ENCODE results near the gene TK2. TPM values are rescaled to one million over a fixed set of nuclear protein-coding genes. Genes with fewer than 3 reads are reported as not detected.
A peak's percentile ranks its signal among the peaks of the same experiment; 100 is the strongest.

Gene TK2
- total and polyA plus RNA-seq, 7 donors, result 9.6 to 32.7 (median 17.6) TPM

- peak; percentile 53 for DNase-seq
- no peaks in the 10 kb centered on the region for H3K9me3 ChIP-seq
- no peaks in the 10 kb centered on the region for H3K36me3 ChIP-seq
- 51 to 65% methylated on average over 8 of the region's 8 CpGs for WGBS, 2 donors
- peaks cover 0 to 29% (median 0%) of the 10 kb centered on the region in 3 donors for H3K27me3 ChIP-seq
- TF ChIP-seq EP300 (IDR thresholded peaks at IDR 0.05), result no peak
- TF ChIP-seq POLR2AphosphoS5 (IDR thresholded peaks at IDR 0.05), result no peak
- no peak for TF ChIP-seq CTCF (IDR thresholded peaks at IDR 0.05)
- no peak for TF ChIP-seq POLR2A (IDR thresholded peaks at IDR 0.05)
- no peak overlapping the region for H3K4me3 ChIP-seq
- intact Hi-C loops (cut with DNase I), result no loop called here
- H3K4me1 ChIP-seq, result peaks cover 0 to 3% (median 0%) of the 10 kb centered on the region in 4 donors
- H3K27ac ChIP-seq, result no peak overlapping the region
Measured at GRCh38 chr16:66476328-66477027, 73.4 kb downstream of the TK2 start.

GRCh38 chr16:66475232-66475631 is 74.7 kb downstream of the TK2 start:
- Histone ChIP-seq H3K9me3 (no peaks in the 10 kb centered on the region), H3K36me3 (no peaks in the 10 kb centered on the region), H3K4me3 (no peak overlapping the region), H3K27ac (no peak overlapping the region), H3K27me3 (peaks cover 0 to 29% (median 0%) of the 10 kb centered on the region in 3 donors), H3K4me1 (peaks cover 0 to 3% (median 0%) of the 10 kb centered on the region in 4 donors)
- WGBS, 2 donors, result 67 to 88% methylated on average over 2 of the region's 2 CpGs
- intact Hi-C loops (cut with DNase I), result no loop called here
- DNase-seq, result peak; percentile 18
- TF ChIP-seq CTCF (IDR thresholded peaks at IDR 0.05) (no peak), POLR2AphosphoS5 (IDR thresholded peaks at IDR 0.05) (no peak), EP300 (IDR thresholded peaks at IDR 0.05) (no peak), POLR2A (IDR thresholded peaks at IDR 0.05) (no peak)

- H3K9me3 ChIP-seq, result no peaks in the 10 kb centered on the region
- no peak overlapping the region for H3K27ac ChIP-seq
- intact Hi-C loops (cut with DNase I), result no loop called here
- TF ChIP-seq POLR2A (IDR thresholded peaks at IDR 0.05), result no peak
- no peak for TF ChIP-seq EP300 (IDR thresholded peaks at IDR 0.05)
- TF ChIP-seq CTCF (IDR thresholded peaks at IDR 0.05), result no peak
- TF ChIP-seq POLR2AphosphoS5 (IDR thresholded peaks at IDR 0.05), result no peak
- peak; percentile 30 for DNase-seq
- no peaks in the 10 kb centered on the region for H3K36me3 ChIP-seq
- peaks cover 0 to 3% (median 0%) of the 10 kb centered on the region in 4 donors for H3K4me1 ChIP-seq
- peaks cover 0 to 29% (median 0%) of the 10 kb centered on the region in 3 donors for H3K27me3 ChIP-seq
- H3K4me3 ChIP-seq, result no peak overlapping the region
- WGBS, 2 donors, result 5 to 14% methylated on average over 4 of the region's 4 CpGs
Measured at GRCh38 chr16:66474750-66475199, 75.1 kb downstream of the TK2 start.

DNA sequence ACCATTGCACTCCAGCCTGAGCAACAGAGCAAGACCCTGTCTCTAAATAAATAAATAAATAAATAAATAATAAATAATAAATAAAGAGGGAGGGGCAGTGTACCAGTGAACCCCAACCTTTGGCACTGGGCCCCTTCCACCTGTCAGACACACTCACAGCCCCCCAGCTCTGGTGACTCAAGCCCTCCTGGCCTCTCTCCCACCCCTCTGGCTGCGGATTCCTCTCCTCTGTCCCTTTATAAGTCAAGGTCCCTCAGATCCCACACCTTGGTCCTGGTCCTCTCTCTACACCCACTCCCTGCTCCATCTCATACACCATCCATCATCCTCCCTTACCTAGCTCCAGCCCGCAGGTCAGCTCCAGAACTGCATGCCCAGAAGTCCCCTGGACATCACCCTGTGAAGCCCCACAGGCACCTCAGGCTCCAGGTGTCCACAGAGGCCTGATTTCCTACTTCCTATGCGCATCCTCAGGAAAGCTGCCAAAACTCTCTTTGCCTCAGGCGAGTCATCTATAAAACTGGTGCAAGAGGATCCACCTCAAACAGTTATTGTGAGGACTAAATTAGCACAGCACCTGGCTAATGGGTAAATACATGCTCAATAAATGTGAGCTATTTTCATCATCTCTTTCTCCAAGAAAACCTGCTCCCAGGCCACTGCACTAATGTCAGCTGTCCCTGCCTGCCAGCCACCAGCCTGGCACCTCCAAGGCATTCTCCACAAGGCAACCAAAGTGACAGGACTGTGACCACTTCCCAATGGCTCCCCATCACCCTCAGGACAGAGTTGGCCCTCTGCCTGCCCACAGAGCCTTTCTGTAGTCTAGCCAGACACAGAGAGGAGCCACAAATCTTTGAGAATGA is 76.0 kb downstream of the TK2 start:
- intact Hi-C loops (cut with DNase I), result no loop called here
- H3K4me1 ChIP-seq, result peaks cover 0 to 3% (median 0%) of the 10 kb centered on the region in 4 donors
- no peaks in the 10 kb centered on the region for H3K36me3 ChIP-seq
- no peak overlapping the region for H3K27ac ChIP-seq
- no peak overlapping the region for H3K4me3 ChIP-seq
- DNase-seq, result peak; percentile 57
- no peak for TF ChIP-seq POLR2AphosphoS5 (IDR thresholded peaks at IDR 0.05)
- TF ChIP-seq POLR2A (IDR thresholded peaks at IDR 0.05), result no peak
- no peak for TF ChIP-seq EP300 (IDR thresholded peaks at IDR 0.05)
- TF ChIP-seq CTCF (IDR thresholded peaks at IDR 0.05), result no peak
- peaks cover 0 to 29% (median 0%) of the 10 kb centered on the region in 3 donors for H3K27me3 ChIP-seq
- no peaks in the 10 kb centered on the region for H3K9me3 ChIP-seq
- WGBS, 2 donors, result 63 to 84% methylated on average over 4 of the region's 4 CpGs
